ENCODE results near the gene ARL14.

GRCh38 chr3:160684368-160684740 is 7.4 kb downstream of the ARL14 start:
- TF ChIP-seq CTCF (IDR thresholded peaks at IDR 0.05; ENCODE audit: borderline replicate concordance, extremely low read depth, low read length, poor library complexity, severe bottlenecking) (no peak), EZH2 (IDR thresholded peaks at IDR 0.05; ENCODE audit: borderline replicate concordance, low read depth, low read length, severe bottlenecking) (no peak)
